Smooth muscle cell of bladder (primary cell): ENCODE data around the gene ZNF564. TPM values are rescaled to one million over a fixed set of nuclear protein-coding genes. Genes with fewer than 3 reads are reported as not detected.

Experiments
- total RNA-seq: library from RNA; depleted of rRNA; stranded (reverse); fragments of >200 nt; gene quantifications from 2 replicates; pipeline ENCODE4 v1.2.3, GENCODE V29; 2014

Gene ZNF564
- 6.8 and 11.4 TPM in 2 replicates for total RNA-seq

DNA sequence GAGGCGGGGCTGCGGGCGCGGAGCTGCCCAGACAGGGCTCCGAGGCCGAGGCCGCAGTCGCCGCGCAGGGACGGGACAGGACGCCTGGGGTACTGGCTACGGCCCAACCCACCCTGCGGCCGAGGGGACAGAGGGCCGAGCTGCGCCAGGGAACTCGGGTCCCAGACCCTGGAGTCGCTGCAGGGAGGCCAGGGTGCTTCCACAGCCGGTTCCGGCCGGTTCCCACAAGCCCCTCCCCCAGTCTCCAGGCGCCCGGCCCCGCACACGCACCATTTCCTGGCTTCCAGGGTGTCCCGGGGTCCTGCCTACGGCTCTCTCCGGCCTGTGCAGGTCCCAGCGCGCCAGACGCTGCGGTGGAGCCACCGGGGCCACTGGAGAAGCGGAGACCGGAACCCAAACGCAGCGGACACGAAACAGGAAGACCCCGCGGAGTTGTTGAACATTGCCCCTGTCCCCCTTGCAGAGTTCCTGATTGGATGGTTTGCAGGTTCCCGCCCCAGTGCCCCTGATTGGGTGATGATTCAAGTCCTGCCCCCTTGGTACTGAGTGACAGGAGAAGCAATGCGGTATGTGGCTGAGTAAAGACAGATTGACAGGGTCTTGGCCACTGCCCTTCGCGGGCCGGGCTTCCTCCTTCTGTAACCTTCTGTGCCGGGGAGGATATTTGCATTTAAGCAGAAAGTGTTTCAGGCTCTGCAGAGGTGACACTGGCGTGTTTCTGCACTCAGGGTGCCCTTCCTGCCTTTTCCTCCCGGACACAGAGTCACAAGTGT is at the start of gene ZNF564:
Gene ZNF564, minus strand, starts transcription at position 423 of the 773 bp plus-strand sequence. Its CDS starts 150 bp downstream, at position 273.

DNA sequence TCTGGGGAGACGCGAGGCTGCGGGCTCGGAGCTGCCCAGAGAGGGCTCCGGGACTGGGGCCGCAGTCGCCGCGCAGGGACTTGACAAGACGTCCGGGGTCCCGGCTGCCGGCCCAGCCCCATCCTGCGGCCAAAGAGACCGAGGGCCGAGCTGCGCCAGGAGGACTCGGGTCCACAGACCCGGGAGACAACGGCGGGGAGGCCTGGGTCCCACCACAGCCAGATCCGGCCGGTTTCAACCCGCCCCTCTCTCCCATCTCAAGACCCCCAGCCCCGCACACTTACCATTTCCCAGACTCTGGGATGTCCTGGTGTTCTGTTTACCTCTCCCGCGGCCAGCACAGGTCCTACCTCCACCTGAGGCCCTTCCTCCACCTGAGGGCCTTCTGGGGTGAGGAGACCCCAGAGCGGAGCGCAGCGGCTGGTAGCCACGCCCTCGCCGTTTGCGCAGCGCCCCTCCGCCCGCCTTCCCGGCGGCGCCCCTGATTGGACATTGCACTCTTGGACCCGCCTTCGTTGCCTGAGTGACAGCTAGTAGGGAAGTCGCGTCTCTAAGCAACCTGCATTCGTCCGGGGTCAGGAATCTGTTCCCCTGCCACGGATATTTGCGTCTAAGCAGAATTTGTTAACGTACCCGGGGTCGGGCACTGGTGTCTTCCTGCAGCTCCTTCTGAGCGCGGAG is 66.8 kb downstream of the ZNF564 start, which contains the start of gene ZNF709:
Gene ZNF709, minus strand, starts transcription at position 446 of the 681 bp plus-strand sequence. Its CDS starts 159 bp downstream, at position 287.

Other genes starting within 250 kb of the ZNF564 start
- gene ZNF563, start 217.8 kb downstream of the ZNF564 start, total RNA-seq: 3.7 and 5.2 TPM in 2 replicates
- 3.6 and 4.7 TPM in 2 replicates for gene ZNF442, start 185.8 kb downstream of the ZNF564 start, total RNA-seq
- 1.4 and 1.5 TPM in 2 replicates for gene ZNF799, start 150.2 kb downstream of the ZNF564 start, total RNA-seq
- 1.6 and 2.2 TPM in 2 replicates for gene ZNF443, start 110.5 kb downstream of the ZNF564 start, total RNA-seq
- 3.3 and 4.3 TPM in 2 replicates for gene ZNF709, start 66.7 kb downstream of the ZNF564 start, total RNA-seq
- 7.7 and 8.9 TPM in 2 replicates for gene ZNF490, start 59.3 kb upstream of the ZNF564 start, total RNA-seq
- 11.2 and 14.1 TPM in 2 replicates for gene ZNF791, start 59.4 kb upstream of the ZNF564 start, total RNA-seq
- gene MAN2B1, start 115.3 kb upstream of the ZNF564 start, total RNA-seq: 20.9 and 24.9 TPM in 2 replicates
- 8.8 and 11.3 TPM in 2 replicates for gene WDR83, start 115.3 kb upstream of the ZNF564 start, total RNA-seq
- gene DHPS, start 130.4 kb upstream of the ZNF564 start, total RNA-seq: 55.9 and 65.4 TPM in 2 replicates
- gene GNG14, start 136.5 kb upstream of the ZNF564 start, total RNA-seq: not detected in 2 replicates
- gene FBXW9, start 145.1 kb upstream of the ZNF564 start, total RNA-seq: 4.3 and 4.6 TPM in 2 replicates
- gene TNPO2, start 172.4 kb upstream of the ZNF564 start, total RNA-seq: 19.8 and 27.3 TPM in 2 replicates
- 140 and 192 TPM in 2 replicates for gene TRIR, start 183.2 kb upstream of the ZNF564 start, total RNA-seq
- gene GET3, start 186.0 kb upstream of the ZNF564 start, total RNA-seq: 101 and 118 TPM in 2 replicates
- not detected in 2 replicates for gene BEST2, start 200.3 kb upstream of the ZNF564 start, total RNA-seq
- 15.8 and 21.2 TPM in 2 replicates for gene HOOK2, start 224.1 kb upstream of the ZNF564 start, total RNA-seq
- 61.4 and 83.8 TPM in 2 replicates for gene JUNB, start 240.0 kb upstream of the ZNF564 start, total RNA-seq